GM20431 (cell line): ENCODE data around the gene NR3C1.

Experiments used
- in situ Hi-C: fragments of 300-500 bp; cut with MseI, MboI; formaldehyde crosslinking; loops from one replicate; pipeline ENCODE4 v1.15.0; 2020; ENCODE audit warnings: low sequenced_read_pairs; ENCODE audit not compliant: unreplicated experiment

Gene NR3C1

DNA sequence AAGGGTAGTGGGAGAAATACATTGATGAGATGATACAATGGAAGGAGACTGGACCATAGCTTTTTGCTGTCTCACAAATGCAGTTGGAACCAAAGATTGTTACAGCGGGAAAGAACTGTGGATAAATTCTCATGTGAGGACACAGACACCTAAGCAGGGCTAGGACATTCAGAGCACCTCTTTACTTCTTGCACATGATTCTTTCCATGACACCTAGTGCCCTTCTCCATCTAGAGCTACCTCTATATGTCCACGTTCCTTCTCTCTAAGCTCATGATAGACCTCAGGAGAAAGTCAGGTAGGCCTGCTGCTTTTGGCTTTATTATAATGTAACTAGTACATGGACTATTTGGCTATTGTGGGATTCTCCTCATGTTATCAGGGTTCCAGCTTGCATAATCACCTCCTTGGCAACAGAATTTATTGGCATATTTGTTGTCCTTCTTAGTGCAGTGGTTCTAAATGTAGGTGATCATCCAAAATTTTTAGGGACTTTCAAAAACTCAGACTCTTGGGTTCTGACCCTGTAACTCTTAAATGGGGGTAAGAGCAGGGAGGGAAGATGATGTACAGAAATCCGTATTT lies 27.2 kb downstream of the NR3C1 start:
- in situ Hi-C loops: no loop called here

DNA sequence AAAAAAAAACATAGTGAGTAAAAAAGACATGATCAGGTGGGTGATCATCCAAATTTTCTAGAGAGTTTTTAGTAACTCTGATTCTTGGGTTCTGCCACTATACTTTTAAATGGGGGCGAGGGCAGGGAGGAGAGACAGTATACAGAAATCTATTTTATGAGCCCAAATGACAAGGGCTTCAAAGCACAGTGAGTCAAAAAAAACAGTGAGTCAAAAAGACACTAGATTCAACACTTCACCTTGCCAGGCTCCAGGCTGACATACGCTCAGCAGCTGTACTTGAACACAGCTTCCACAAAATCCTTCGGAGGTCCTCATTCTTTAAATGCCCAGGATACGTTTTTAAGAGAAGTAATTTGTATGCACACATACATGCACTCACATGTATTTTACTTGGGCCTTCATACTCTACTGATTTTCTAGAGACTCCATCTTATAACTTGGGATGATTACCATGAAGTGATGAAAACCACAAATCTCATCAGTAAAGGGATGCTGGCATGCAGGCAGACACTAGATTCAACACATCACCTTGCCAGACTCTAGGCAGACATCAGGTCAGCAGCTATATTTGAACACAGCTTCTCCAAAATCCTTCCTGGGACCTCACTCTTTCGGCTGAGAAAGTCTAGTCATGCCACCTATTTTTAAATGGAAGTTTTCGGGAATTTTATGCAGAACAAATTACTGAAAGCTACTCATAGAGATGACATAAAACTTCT lies 28.8 kb downstream of the NR3C1 start:
- in situ Hi-C loops: no loop called here

DNA sequence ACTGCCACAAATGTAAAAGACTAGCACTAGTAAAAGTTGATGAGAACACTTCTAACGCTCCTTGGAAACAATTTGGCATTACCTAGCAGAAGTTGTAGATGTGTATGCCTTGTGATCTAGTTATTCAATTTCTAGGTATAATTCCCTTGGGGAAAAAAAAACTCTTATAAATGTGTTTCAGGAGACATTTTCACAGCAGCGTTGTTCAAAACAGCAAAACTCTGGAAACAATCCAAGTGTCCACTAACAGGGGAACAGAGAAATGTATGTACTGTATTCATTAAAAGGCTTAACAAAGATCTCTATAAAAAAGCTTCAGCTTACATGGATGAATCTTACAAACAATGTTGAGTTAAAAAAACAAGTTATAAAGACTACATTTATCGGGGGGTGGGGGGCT lies 30.4 kb downstream of the NR3C1 start:
- in situ Hi-C loops: no loop called here

DNA sequence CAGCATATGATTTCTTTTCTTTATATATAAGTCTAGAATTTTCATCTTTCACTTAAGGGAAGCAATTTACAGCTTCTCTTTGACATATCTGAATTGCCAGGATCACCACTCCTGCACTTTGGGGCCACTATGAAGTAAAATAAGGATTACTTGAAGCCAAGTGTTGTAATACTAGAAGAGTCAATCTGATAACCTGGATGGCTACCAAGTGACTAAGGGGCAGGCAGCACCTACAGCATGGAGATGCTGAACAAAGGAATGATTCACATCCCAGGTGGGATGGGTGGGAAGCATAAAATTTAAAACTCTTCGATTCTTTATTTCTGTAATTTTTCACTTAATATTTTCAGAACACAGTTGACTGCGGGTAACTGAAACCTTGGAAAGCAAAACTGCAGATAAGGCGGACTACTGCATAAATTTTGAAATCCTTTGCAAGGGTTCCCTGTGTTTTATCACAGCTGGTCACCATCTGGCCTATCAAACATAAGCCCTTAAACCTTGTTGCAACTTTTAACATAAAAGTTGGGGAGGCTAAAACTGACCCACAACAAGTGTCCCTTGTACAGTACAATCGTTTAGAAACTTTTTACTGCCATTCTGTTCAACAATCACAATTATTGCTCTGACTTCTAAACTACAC lies 31.2 kb downstream of the NR3C1 start:
- in situ Hi-C loops: no loop called here

DNA sequence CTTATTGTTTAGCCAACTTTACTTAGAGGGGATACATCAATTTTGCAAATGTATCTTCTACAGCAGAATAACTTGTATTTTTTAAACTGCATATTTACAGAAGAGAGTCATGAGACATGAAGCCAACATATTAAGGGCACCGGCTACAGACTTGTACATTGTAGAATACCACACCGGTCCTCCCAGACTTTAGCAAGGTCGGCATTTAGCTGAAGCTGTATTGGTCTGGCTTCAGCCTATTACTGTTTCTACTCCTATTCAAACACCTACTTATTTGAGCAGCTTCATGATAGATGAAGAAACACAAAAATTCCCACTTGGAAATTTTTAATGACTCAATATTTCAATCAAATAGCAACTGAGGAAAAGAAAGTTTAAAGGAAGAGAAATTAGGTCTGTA lies 33.0 kb downstream of the NR3C1 start:
- in situ Hi-C loops: no loop called here

DNA sequence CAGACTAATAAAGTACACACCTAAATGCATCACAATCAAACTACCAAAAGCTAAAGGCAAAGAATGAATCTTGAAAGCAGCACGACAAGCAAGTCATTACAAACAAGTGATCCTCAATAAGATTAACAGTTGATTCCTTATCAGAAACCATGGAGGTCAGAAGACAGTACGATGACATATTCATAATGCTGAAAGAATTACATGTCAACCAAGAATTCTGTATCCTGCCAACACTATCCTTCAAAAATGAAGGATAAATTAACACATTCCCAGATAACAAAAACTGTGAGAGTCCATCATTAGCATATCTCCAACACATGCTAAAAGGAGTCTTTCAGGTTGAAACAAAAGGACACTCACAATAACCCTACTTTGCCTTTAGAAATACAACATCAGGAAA lies 39.4 kb downstream of the NR3C1 start:
- in situ Hi-C loops: no loop called here

DNA sequence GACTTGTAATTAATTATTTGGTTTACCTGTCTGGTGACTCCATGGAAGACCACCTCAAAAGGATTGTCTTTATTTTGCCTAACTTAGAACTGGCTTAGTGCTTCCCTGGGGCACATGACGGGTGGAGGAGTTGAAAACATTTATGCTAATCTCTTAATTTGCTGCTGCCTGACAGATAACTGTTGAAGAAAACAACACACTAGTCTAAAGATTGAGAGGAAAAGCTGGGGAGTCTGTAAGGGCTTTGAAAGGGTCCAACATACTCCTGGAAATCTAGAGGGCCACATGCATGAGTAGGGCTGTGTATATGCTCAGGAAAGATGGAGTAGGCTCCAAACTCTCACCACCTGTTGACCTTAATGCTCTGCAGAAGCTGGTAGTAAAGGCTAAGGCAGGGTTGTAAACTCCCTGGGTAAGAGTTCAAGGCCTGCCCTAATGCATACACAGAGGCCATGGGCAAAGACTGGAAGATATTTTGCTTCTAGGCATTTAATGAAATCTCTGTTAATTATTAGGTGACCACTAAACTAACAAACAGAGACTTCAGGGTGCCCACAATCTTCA lies 40.7 kb downstream of the NR3C1 start:
- in situ Hi-C loops: no loop called here

DNA sequence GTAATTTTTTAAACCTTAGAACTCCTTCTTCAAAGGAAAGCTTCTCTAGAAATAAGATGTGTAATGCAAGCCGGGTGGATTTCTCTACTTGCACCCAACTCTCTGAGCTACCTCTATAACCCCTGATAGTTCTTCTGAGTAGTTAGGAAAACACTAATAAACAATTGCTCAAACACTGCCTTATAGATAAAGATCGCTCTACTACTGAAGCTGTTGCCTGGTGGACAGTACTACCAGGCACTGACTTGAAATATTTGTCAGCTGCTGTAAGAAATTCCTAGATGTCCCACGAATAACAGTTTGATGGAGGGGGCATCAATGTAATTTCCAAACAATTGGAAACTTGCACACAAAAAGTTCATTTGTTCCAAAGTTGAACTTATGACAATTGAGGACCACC lies 42.0 kb downstream of the NR3C1 start:
- in situ Hi-C loops: no loop called here

DNA sequence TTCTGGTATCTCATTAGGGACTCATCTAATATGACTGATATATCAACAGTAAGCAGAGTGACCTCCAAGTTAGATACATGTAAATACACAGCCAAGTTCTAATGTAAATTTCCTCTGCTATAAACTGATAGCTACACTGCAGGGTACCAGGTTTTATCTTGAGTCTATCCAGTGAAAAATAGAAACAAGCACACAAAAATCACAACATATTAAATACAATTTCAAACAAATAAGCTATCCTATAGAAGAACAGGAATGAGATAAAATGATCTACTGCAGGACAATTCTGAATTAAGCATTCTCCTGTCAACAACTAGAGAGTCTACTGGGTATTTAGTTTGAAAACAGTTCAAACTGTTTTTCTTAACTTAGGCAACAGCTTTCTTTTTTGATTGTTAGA lies 42.7 kb downstream of the NR3C1 start:
- in situ Hi-C loops: no loop called here

DNA sequence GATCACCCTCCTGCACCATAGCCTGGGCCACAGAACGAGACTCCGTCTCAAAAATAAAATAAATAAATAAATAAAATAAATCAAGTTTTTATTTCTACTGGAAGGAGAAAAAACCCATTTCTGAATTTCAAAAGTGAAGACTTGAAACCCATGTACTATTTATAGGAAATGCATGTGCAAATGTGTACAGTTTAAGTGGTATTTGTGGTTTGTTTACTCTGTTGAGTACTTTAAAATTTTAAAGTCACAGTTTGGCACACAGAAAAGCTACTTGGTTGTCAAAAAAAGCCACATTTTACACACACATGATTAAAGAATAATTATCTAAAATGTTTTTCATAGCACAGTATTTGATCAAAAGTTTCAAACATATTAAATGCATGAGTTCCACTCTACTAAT lies 43.6 kb downstream of the NR3C1 start:
- in situ Hi-C loops: no loop called here

DNA sequence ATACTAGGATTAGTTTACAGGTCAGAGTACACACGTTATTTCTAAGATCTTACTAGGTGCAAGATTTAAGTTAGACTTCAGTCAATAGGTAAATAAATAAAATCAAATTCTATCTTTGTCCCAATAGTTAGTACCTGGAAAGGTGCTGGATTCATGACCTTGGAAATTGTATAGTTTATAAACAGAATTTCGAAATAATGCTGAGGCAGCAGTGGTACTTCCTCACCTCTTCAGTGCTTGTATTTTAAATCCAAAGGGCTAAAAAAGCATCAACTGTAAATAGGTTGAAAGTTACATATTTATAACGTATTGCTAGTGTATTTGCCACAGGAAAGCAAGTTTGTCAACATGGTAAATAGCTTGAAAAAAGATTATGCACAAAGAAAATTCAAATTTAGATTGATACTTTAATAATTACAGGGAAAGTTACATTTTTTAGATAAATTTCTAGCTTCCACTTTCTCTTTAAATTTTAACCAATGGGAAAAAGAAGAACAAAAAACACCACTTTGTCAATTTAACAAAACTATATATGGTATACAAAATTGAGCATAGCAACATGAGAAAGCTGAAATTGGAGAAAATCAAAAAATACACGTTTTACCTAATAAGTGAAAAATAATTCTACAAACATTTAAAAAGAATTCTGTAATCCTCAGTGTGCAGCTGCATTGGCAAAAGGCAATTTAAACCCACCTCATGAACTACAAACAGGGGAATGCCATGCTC lies 46.5 kb downstream of the NR3C1 start:
- in situ Hi-C loops: no loop called here

DNA sequence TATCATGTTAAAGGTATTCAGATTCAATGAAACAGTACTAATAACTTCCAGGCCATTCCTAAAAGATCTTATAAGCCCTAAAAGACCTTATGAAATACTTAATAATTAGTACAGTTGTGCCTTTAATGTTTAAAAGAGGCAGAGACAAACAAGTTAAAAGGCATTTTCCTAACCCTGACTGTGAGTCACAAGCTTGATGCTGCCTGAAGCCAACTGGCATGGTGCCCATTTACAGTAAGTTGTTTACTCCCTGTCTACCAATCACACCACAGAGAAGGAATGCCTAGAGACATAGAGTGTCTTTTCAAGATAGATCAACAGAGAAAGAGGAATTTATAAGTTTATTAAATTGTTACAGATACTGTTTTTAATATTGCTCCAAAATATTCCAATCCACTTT lies 47.8 kb downstream of the NR3C1 start:
- in situ Hi-C loops: no loop called here

DNA sequence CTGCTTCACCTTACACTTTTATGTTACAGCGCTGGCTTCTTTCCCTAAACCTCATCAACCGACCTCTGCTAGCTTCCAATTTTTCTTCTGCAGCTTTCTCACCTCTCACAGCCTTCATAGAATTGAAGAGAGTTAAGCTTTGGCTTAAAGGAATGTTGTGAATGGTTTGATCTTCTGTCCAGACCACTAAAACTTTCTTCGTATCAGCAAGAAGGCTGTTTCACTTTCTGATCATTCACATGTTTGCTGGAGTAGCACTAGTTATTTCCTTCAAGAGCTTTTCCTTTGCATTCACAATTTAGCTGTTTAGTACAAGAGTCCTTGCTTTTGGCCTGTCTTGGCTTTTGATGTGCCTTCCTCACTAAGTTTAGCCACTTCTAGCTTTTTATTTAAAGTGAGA lies 49.5 kb downstream of the NR3C1 start:
- in situ Hi-C loops: no loop called here

DNA sequence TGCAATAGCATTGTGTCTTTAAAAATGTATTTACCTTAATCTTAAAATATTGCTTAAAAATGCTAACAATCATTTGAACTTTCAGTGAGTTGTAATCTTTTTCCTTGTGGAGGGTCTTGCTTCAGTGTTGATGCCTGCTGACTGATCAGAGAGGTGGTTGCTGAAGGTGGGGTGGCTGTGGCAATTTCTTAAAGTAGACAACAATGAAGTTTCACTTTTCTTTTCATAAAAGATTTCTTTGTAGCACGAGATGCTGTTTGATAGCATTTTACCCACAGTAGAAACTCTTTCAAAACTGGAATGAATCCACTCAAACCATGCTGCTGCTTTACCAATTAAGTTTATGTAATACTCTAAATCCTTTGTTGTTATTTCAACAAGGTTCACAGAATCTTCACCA lies 50.8 kb downstream of the NR3C1 start:
- in situ Hi-C loops: no loop called here

DNA sequence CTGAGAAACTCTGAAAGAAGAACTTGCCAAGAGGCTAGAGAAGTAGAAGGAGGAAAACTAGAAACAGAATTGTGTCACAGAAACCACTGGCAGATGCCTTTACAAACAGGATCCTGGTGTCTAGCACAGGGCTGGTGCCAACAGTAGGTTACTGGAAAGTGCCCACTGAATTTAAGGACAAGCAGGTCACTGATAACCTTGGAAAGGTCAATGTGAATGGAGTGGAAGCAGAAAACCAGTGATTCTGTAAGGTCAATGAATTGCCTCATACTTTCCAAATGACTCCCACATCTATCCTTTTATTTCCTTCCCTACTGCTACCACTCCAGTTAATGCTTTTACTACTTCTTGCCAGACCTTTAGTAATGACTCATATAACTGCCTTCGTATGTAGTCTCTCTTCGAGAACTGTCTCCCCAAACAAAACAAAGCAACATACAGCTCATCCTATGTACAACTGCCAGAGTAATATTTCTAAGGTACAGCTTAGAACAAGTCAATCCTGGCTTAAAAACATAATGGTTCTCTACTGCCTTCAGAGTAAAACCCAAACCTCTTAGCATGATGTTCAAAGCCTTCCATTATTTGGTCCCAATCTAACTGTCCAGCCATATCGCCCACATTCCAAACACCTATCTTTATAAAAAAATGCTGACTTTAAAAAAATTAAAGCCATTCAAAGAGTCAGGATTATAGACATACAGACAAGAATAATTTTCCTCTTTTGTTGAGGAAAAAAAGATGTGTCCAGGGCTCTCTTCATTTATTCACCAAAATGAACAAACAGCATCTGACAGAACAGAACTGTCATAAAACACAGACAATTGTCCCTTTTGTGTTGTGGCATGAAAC lies 52.5 kb downstream of the NR3C1 start:
- in situ Hi-C loops: no loop called here

DNA sequence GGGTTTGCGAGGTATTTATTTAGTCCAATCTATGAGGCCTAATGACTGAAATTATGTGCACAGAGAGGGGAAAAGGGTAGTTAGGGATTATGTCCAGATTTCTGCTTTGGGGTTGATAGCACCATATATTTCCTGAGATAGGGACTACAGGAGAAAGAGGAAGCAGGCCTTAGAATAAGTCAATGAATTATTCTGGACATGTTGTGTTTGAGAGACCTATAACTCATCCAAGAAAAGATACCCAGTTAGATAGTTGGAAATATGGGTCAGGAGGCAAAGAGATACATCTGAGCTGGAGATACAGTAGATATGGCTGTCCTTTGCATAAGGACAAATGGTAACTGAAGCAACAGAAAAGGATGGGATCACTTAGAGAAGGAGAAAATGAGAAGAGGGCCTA lies 53.1 kb downstream of the NR3C1 start:
- in situ Hi-C loops: no loop called here

DNA sequence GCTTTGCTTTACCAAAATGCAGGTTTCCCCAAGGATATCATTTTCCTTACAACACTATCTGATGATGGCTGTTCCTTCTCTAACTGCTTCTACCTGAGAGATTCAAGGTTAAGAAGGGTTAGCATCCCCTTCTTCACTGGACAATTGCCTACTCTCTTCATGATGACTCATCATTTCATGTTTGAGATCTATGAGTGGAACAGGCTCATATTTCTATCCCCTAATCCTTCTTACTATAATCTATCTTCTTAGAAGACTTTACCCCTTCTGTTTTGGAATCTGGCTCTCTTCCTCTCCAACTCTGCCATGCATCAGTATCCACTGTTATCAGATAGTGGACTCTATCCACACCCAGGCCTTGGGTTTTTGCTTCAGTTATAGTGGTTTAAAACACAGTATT lies 54.3 kb downstream of the NR3C1 start:
- in situ Hi-C loops: no loop called here

DNA sequence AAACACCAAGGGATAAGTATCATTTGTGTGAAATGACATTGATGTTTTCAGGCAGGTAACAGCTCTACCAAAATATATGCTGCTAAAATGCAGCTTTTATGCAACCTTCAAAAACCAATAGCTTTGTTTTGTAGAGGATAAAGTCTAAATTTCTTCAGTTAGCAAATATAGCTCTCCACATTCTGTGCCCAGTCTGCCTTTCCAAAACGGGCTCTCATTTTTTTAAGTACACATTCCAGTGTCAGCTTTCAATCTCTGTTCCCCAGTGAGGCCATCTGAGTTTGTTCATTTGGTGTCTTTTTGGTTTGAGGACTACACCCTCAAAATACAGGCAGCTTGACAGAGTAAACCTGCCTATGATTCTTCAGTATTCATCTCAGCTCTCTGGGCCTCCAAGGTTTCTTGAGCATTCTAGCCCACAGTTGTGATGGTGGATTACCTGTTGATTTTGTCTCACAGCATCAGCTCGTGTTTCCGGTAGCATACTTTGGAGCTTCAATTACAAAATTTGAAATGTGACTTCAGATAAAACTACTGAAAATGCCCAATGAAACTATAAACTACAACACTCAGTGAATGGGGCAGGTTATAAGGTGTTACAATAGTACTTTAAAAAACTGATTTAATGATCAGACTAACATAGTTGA lies 55.7 kb downstream of the NR3C1 start:
- in situ Hi-C loops: no loop called here

DNA sequence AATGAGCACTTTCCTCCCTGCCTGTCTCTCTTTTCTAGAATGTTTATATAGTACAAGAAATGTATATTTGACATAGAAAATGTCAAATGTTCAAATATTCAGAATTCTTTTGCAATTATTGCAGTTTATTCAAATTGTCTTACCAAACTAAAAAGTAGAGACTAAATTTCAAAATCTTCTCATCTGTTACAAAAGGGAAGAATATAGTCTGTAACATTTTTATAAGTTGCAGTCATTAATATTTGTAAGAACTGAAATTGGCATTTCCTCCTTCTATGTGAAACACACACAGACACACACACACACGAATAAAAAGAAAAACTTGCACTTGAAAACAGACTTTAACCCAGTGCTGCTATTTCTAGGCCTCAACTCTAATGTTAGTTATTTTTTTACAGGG lies 56.4 kb downstream of the NR3C1 start:
- in situ Hi-C loops: no loop called here
